GM10847 (cell line): ENCODE results near the gene CLPX.

ENCODE experiments used
- POLR2A ChIP-seq: IDR thresholded peaks from 2 replicates; pipeline ENCODE4 v1.6.1; 2011; ENCODE audit not compliant: insufficient read length; ENCODE audit errors: extremely low read depth

The CLPX gene

GRCh38 chr15:65184868-65185717 is at the start of gene CLPX:
Gene CLPX, minus strand, starts transcription at chr15:65185342. Its CDS starts 189 bp downstream, at chr15:65185153.
- TF ChIP-seq POLR2A, result peak; percentile 40

DNA sequence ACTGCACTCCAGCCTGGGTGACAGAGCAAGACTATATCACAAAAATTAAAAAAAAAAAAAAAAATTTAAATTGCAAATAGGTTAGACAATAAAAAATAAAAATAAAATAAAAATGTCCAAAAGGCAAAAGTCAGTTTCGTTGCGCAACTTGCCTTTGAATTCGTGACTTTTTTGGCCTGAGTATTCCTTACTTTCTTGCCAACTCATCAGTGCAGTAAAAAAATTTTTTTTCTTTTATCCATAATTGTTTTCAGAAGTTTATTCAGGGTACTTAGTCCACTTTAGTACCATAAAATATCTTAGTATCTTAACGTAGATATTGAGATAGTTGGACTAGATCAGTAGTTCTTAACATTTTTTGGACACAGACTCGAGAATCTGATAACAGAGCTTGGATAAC is 48.6 kb upstream of the CLPX start:
- TF ChIP-seq POLR2A, result no peak

DNA sequence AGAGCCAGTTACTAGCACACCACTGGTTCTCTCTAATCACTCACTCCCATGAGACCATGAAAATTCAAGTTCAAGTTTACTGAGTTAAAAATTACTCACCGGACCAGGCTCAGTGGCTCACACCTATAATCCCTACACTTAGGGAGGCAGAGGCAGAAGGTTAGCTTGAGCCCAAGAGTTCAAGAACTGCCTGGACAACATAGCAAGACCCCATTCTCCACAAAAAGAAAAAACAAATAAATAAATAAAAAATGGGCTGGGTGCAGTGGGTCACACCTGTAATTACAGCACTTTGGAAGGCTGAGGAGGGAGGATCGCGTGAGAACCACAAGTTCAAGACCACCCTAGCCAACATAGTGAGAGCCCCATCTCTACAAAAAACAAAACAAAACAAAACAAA is 47.4 kb upstream of the CLPX start:
- TF ChIP-seq POLR2A, result no peak

- no peak for TF ChIP-seq POLR2A
Observed at GRCh38 chr15:65231306-65231705, 46.2 kb upstream of the CLPX start.

- no peak for TF ChIP-seq POLR2A
Observed at GRCh38 chr15:65226221-65226620, 41.1 kb upstream of the CLPX start.

DNA sequence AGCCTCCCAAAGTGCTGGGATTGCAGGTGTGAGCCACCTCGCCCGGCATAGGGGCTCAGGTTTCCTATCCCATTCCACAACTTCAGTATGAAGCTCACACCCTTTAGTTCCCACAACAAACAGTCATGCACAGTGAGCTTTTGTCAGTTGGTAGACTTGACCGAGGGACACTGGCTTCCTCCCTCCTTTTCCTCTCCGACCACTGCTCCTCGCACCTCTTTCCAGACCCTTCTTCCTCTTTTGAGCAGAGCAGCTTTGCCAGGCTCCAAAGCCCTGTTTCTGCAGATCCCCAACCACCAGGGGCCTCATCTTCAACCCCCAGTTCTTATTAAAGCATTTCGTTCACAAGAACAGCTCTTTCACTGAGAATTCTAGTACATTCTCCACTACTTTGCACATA is 38.9 kb upstream of the CLPX start:
- no peak for TF ChIP-seq POLR2A

- TF ChIP-seq POLR2A, result no peak
Observed at GRCh38 chr15:65222891-65223290, 37.7 kb upstream of the CLPX start.

GRCh38 chr15:65221697-65222096 is 36.6 kb upstream of the CLPX start:
- no peak for TF ChIP-seq POLR2A

DNA sequence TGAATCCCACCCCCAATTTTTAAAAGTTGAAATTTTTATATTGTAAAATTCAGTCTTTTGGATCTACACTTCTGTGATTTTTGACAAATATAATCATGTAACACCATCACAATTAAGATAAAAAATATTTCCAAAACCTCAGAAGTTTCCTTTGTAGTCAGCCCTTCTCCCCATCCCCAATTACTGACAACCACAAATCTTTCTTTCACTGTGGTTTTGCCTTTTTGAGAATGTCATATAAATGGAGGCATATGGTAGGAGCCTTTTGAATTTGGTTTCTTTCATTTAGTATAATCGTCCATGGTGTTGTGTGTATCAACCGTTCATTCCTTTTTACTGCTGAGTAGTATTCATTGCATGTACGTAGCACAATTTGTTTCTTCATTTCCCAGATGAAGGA is 34.0 kb upstream of the CLPX start:
- TF ChIP-seq POLR2A, result no peak

GRCh38 chr15:65217526-65218482 is 32.7 kb upstream of the CLPX start:
- no peak for TF ChIP-seq POLR2A

- TF ChIP-seq POLR2A, result no peak
Observed at GRCh38 chr15:65215496-65215895, 30.4 kb upstream of the CLPX start.

DNA sequence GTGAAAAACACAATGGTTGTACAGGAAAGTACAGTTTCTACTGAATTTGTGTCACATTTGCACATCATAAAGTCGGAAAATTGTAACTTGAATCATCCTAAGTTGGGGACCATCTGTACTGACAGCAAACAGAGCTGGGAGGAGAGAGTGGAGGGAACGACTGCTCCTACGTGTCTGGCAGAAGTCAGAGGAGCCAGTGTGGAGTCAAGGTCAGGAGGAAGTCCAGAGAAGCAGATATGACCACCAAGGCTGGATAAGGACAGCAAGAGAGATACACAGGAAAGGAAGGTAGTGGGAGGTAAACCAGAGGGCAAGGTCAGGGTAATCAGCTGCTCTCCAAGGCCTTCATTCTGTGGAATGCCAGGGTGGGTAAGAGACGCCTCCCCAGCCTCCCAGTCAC is 28.9 kb upstream of the CLPX start:
- TF ChIP-seq POLR2A, result no peak

- TF ChIP-seq POLR2A, result no peak
Observed at GRCh38 chr15:65213241-65213640, 28.1 kb upstream of the CLPX start.

GRCh38 chr15:65212097-65212496 is 27.0 kb upstream of the CLPX start:
- no peak for TF ChIP-seq POLR2A

DNA sequence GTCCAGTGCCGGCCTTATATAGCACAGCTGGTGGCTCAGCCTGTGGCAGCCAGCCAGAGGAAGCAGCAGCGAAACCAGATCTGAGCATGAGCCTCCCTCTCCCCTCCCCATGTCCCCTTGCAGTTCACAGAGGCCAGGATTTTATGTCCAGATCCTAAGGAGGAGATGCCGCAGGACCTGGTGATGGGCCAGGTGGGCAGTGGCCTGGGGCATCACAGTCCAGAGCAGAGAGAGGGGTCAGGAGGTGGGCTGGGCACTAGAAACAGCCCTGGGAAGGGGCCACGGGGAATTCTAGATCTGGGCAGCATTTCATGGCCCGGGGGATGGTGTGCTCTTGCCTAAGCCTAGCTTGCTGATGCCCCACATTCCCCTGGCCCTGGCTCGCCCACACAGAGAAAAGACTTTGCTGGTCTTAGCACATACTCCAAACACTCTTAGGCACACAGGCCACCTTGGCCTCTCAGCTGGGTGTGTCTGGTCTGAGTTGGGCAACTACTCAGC is 26.4 kb upstream of the CLPX start:
- no peak for TF ChIP-seq POLR2A
